Measurements from ENCODE around the gene RUVBL2. TPM values are rescaled to one million over a fixed set of nuclear protein-coding genes. Genes with fewer than 3 reads are reported as not detected.

RUVBL2 gene
- polyA plus RNA-seq, 1 donor from 2014 or later: 184 TPM

DNA sequence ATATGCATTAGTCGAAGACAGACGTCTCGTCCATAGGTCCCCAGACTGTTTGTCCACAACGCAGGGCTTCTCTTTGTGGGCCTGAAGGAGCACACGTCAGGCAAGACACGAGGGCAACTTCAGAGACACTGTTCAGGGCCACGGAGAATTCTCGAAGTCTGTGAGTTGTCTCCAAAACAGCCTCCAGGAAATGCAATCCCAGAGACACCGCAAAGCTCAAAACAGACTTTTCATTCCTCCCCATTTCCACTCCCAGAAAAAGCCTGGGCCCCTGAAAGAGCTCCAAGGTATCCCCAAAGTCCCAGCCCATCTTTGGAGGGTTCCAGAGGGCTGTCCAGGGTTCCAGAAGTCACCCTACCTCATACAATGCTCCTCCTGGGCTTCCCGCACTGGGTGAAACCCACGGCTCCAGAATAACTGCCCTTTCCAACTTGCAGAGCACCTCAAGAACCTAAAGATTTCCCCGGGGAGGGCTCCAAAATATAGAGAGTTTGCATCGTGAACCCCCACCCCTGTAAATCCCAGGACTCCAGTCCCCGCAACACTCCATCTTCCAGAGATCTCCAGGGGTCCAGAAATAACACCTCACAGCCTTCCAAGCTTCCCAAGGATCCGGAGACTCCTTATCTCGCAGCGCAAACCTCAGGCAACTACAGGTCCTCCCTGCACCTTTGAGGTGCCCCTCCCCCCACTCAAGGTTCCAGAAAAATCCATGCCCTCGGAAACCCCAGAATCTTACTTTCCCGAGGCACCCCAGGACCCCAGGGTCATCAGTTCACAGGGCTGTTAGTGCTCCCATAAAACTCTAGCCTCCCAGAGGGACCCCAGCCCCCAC lies 29.3 kb upstream of the RUVBL2 start:
- no peaks in the 10 kb centered on the region for H3K27me3 ChIP-seq (ENCODE audit: insufficient read depth, low read depth, low read length)
- peak overlapping the region; percentile 68 for H3K4me2 ChIP-seq (ENCODE audit: low read length)
- H3K9ac ChIP-seq (ENCODE audit: low read length): peak overlapping the region; percentile 16
- H3F3A ChIP-seq (ENCODE audit: insufficient read depth, low read length, poor library complexity, severe bottlenecking): no peaks in the 10 kb centered on the region
- peak overlapping the region; percentile 80 for H3K4me3 ChIP-seq (ENCODE audit: low read length)
- no peaks in the 10 kb centered on the region for H4K20me1 ChIP-seq (ENCODE audit: insufficient read depth)
- no peaks in the 10 kb centered on the region for H3K9me2 ChIP-seq (ENCODE audit: insufficient read depth, low read length)
- H2AFZ ChIP-seq (ENCODE audit: low read depth, low read length): no peak overlapping the region
- H3K27ac ChIP-seq (ENCODE audit: low read length): no peak overlapping the region
- peaks cover 6% of the 10 kb centered on the region for H3K79me2 ChIP-seq (replicated peaks; ENCODE audit: insufficient read depth, low read length)
- H3K9me3 ChIP-seq (ENCODE audit: low read length): no peaks in the 10 kb centered on the region
- H3K36me3 ChIP-seq (ENCODE audit: insufficient read depth, low read length): no peaks in the 10 kb centered on the region
- no peak for TF ChIP-seq RAD21 (conservative IDR thresholded peaks at IDR 0.05)
- TF ChIP-seq EP300 (conservative IDR thresholded peaks at IDR 0.05; ENCODE audit: poor library complexity, severe bottlenecking): no peak
- TF ChIP-seq SMC3 (conservative IDR thresholded peaks at IDR 0.05; ENCODE audit: poor library complexity): no peak
- TF ChIP-seq, protein P1, sequence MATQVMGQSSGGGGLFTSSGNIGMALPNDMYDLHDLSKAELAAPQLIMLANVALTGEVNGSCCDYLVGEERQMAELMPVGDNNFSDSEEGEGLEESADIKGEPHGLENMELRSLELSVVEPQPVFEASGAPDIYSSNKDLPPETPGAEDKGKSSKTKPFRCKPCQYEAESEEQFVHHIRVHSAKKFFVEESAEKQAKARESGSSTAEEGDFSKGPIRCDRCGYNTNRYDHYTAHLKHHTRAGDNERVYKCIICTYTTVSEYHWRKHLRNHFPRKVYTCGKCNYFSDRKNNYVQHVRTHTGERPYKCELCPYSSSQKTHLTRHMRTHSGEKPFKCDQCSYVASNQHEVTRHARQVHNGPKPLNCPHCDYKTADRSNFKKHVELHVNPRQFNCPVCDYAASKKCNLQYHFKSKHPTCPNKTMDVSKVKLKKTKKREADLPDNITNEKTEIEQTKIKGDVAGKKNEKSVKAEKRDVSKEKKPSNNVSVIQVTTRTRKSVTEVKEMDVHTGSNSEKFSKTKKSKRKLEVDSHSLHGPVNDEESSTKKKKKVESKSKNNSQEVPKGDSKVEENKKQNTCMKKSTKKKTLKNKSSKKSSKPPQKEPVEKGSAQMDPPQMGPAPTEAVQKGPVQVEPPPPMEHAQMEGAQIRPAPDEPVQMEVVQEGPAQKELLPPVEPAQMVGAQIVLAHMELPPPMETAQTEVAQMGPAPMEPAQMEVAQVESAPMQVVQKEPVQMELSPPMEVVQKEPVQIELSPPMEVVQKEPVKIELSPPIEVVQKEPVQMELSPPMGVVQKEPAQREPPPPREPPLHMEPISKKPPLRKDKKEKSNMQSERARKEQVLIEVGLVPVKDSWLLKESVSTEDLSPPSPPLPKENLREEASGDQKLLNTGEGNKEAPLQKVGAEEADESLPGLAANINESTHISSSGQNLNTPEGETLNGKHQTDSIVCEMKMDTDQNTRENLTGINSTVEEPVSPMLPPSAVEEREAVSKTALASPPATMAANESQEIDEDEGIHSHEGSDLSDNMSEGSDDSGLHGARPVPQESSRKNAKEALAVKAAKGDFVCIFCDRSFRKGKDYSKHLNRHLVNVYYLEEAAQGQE (IDR thresholded peaks at IDR 0.05; ENCODE audit: borderline replicate concordance): no peak
- no peak for TF ChIP-seq EZH2 (IDR thresholded peaks at IDR 0.05; ENCODE audit: borderline replicate concordance, insufficient read depth, low read length, poor library complexity, severe bottlenecking)
- TF ChIP-seq, protein P2, sequence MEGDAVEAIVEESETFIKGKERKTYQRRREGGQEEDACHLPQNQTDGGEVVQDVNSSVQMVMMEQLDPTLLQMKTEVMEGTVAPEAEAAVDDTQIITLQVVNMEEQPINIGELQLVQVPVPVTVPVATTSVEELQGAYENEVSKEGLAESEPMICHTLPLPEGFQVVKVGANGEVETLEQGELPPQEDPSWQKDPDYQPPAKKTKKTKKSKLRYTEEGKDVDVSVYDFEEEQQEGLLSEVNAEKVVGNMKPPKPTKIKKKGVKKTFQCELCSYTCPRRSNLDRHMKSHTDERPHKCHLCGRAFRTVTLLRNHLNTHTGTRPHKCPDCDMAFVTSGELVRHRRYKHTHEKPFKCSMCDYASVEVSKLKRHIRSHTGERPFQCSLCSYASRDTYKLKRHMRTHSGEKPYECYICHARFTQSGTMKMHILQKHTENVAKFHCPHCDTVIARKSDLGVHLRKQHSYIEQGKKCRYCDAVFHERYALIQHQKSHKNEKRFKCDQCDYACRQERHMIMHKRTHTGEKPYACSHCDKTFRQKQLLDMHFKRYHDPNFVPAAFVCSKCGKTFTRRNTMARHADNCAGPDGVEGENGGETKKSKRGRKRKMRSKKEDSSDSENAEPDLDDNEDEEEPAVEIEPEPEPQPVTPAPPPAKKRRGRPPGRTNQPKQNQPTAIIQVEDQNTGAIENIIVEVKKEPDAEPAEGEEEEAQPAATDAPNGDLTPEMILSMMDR (IDR thresholded peaks at IDR 0.05; ENCODE audit: poor library complexity, severe bottlenecking): no peak
- no peak for TF ChIP-seq TAF1 (IDR thresholded peaks at IDR 0.05; ENCODE audit: low read depth)
- TF ChIP-seq MXI1 (conservative IDR thresholded peaks at IDR 0.05; ENCODE audit: poor library complexity, severe bottlenecking): no peak
- no peak for TF ChIP-seq POLR2AphosphoS5 (IDR thresholded peaks at IDR 0.05)

DNA sequence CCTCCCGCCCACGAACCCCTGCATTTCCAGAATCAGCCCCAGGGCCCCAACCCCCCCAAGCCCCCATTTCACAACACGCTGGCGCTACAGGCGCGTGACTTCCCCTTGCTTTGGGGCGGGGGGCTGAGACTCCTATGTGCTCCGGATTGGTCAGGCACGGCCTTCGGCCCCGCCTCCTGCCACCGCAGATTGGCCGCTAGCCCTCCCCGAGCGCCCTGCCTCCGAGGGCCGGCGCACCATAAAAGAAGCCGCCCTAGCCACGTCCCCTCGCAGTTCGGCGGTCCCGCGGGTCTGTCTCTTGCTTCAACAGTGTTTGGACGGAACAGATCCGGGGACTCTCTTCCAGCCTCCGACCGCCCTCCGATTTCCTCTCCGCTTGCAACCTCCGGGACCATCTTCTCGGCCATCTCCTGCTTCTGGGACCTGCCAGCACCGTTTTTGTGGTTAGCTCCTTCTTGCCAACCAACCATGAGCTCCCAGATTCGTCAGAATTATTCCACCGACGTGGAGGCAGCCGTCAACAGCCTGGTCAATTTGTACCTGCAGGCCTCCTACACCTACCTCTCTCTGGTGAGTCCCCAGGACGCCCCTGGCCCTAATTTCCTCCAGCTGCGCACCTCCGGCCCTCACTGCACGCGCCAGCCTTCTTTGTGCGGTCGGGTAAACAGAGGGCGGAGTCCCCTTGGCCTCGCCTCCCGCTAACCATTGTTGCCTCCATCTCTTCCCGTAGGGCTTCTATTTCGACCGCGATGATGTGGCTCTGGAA lies 28.5 kb upstream of the RUVBL2 start, which contains the start of gene FTL:
Gene FTL (plus strand): TSS at position 270 of the 766 bp plus-strand sequence. CDS start 199 bp downstream, at position 469.
- Histone ChIP-seq H3K9me3 (ENCODE audit: low read length) (no peaks in the 10 kb centered on the region), H3K79me2 (replicated peaks; ENCODE audit: insufficient read depth, low read length) (peaks cover 6% of the 10 kb centered on the region), H3K4me2 (ENCODE audit: low read length) (peak within 1 kb of the TSS; percentile 81), H2AFZ (ENCODE audit: low read depth, low read length) (peak within 1 kb of the TSS; percentile 3), H4K20me1 (ENCODE audit: insufficient read depth) (no peaks in the 10 kb centered on the region), H3K36me3 (ENCODE audit: insufficient read depth, low read length) (no peaks in the 10 kb centered on the region), H3F3A (ENCODE audit: insufficient read depth, low read length, poor library complexity, severe bottlenecking) (no peaks in the 10 kb centered on the region), H3K9ac (ENCODE audit: low read length) (peak within 1 kb of the TSS; percentile 89), H3K9me2 (ENCODE audit: insufficient read depth, low read length) (no peaks in the 10 kb centered on the region), H3K27ac (ENCODE audit: low read length) (peak within 1 kb of the TSS; percentile 81), H3K4me3 (ENCODE audit: low read length) (peak within 1 kb of the TSS; percentile 80), H3K27me3 (ENCODE audit: insufficient read depth, low read depth, low read length) (no peaks in the 10 kb centered on the region)
- TF ChIP-seq EP300 (conservative IDR thresholded peaks at IDR 0.05; ENCODE audit: poor library complexity, severe bottlenecking) (no peak), SMC3 (conservative IDR thresholded peaks at IDR 0.05; ENCODE audit: poor library complexity) (peak; percentile 23), RAD21 (conservative IDR thresholded peaks at IDR 0.05) (no peak), POLR2AphosphoS5 (IDR thresholded peaks at IDR 0.05) (peak; percentile 94), MXI1 (conservative IDR thresholded peaks at IDR 0.05; ENCODE audit: poor library complexity, severe bottlenecking) (no peak), EZH2 (IDR thresholded peaks at IDR 0.05; ENCODE audit: borderline replicate concordance, insufficient read depth, low read length, poor library complexity, severe bottlenecking) (no peak), TAF1 (IDR thresholded peaks at IDR 0.05; ENCODE audit: low read depth) (peak; percentile 83)
- TF ChIP-seq, protein P2 (IDR thresholded peaks at IDR 0.05; ENCODE audit: poor library complexity, severe bottlenecking): no peak
- TF ChIP-seq, protein P1 (IDR thresholded peaks at IDR 0.05; ENCODE audit: borderline replicate concordance): peak; percentile 60

Measured in neural cell (in vitro differentiated cells).